ENCODE results near the gene VTCN1. TPM values are rescaled to one million over a fixed set of nuclear protein-coding genes. Genes with fewer than 3 reads are reported as not detected.

The VTCN1 gene
- total RNA-seq, 2 donors from 2014 or later, result not detected

- Mint-ChIP-seq H3K27me3 (peaks cover 22 to 41% of the 10 kb centered on the region in 2 donors), H3K9me3 (no peaks in the 10 kb centered on the region), H3K27ac (no peak overlapping the region), H3K4me1 (ENCODE audit: low read depth in 2 of 2) (no peaks in the 10 kb centered on the region), H3K36me3 (no peaks in the 10 kb centered on the region), H3K4me3 (no peak overlapping the region)
- ATAC-seq (no peak), DNase-seq (ENCODE audit: low spot score) (no peak)
These were observed 21.0 kb downstream of the VTCN1 start for GRCh38 chr1:117189726-117190125.

GRCh38 chr1:117188816-117189437, 21.8 kb downstream of the VTCN1 start:
- peaks cover 22 to 41% of the 10 kb centered on the region in 2 donors for H3K27me3 Mint-ChIP-seq
- no peak overlapping the region for H3K27ac Mint-ChIP-seq
- no peaks in the 10 kb centered on the region for H3K36me3 Mint-ChIP-seq
- no peak for ATAC-seq
- no peaks in the 10 kb centered on the region for H3K4me1 Mint-ChIP-seq (ENCODE audit: low read depth in 2 of 2)
- no peak for DNase-seq (ENCODE audit: low spot score)
- no peak overlapping the region for H3K4me3 Mint-ChIP-seq
- no peaks in the 10 kb centered on the region for H3K9me3 Mint-ChIP-seq

GRCh38 chr1:117188170-117188815, 22.4 kb downstream of the VTCN1 start:
- Mint-ChIP-seq H3K36me3 (no peaks in the 10 kb centered on the region), H3K4me3 (no peak overlapping the region), H3K27me3 (peaks cover 19 to 41% of the 10 kb centered on the region in 2 donors), H3K9me3 (no peaks in the 10 kb centered on the region), H3K27ac (no peak overlapping the region), H3K4me1 (ENCODE audit: low read depth in 2 of 2) (no peaks in the 10 kb centered on the region)
- DNase-seq (ENCODE audit: low spot score), result no peak
- no peak for ATAC-seq

DNA sequence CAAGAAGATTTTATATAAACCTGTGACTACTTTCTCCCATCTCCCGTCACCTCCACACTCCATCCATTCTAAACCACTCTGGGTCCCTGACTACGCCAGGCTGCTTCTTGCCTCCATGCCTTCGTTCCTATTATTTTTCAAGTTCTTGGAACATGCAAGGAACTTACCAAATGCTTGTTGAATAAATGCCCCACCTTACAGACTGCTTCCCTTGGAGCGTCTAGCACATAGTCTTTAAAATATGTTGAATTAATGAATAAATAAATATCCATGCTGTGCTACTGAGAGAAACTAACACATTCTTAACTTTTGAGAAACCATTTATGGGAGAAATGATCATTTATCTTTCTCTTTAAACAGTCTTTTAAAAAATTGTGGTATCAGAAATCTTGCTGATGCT, 27.6 kb downstream of the VTCN1 start:
- ATAC-seq (no peak), DNase-seq (ENCODE audit: low spot score) (no peak)
- Mint-ChIP-seq H3K27ac (no peak overlapping the region), H3K27me3 (peaks cover 7 to 12% of the 10 kb centered on the region in 2 donors), H3K4me3 (no peak overlapping the region), H3K9me3 (no peaks in the 10 kb centered on the region), H3K4me1 (ENCODE audit: low read depth in 2 of 2) (no peaks in the 10 kb centered on the region), H3K36me3 (no peaks in the 10 kb centered on the region)

GRCh38 chr1:117182319-117182718, 28.4 kb downstream of the VTCN1 start:
- DNase-seq (ENCODE audit: low spot score) (no peak), ATAC-seq (peak in 1 of 2 donors; percentile 41)
- Mint-ChIP-seq H3K27ac (no peak overlapping the region), H3K36me3 (no peaks in the 10 kb centered on the region), H3K4me1 (ENCODE audit: low read depth in 2 of 2) (no peaks in the 10 kb centered on the region), H3K9me3 (no peaks in the 10 kb centered on the region), H3K4me3 (no peak overlapping the region), H3K27me3 (peaks cover 5 to 7% of the 10 kb centered on the region in 2 donors)

- peaks cover 4 to 7% of the 10 kb centered on the region in 2 donors for H3K27me3 Mint-ChIP-seq
- no peaks in the 10 kb centered on the region for H3K4me1 Mint-ChIP-seq (ENCODE audit: low read depth in 2 of 2)
- H3K36me3 Mint-ChIP-seq, result no peaks in the 10 kb centered on the region
- H3K27ac Mint-ChIP-seq, result no peak overlapping the region
- ATAC-seq, result no peak
- H3K9me3 Mint-ChIP-seq, result no peaks in the 10 kb centered on the region
- DNase-seq (ENCODE audit: low spot score), result no peak
- no peak overlapping the region for H3K4me3 Mint-ChIP-seq
These were observed 29.1 kb downstream of the VTCN1 start for GRCh38 chr1:117181630-117182041.

- H3K4me3 Mint-ChIP-seq, result no peak overlapping the region
- ATAC-seq (no peak), DNase-seq (ENCODE audit: low spot score) (no peak)
- no peak overlapping the region for H3K27ac Mint-ChIP-seq
- H3K9me3 Mint-ChIP-seq, result no peaks in the 10 kb centered on the region
- no peaks in the 10 kb centered on the region for H3K4me1 Mint-ChIP-seq (ENCODE audit: low read depth in 2 of 2)
- H3K36me3 Mint-ChIP-seq, result no peaks in the 10 kb centered on the region
- H3K27me3 Mint-ChIP-seq, result no peaks in the 10 kb centered on the region
These were observed 30.4 kb downstream of the VTCN1 start for GRCh38 chr1:117180147-117180967.

GRCh38 chr1:117179471-117179870, 31.3 kb downstream of the VTCN1 start:
- Mint-ChIP-seq H3K4me3 (no peak overlapping the region), H3K27me3 (no peaks in the 10 kb centered on the region), H3K27ac (no peak overlapping the region), H3K36me3 (no peaks in the 10 kb centered on the region), H3K4me1 (ENCODE audit: low read depth in 2 of 2) (no peaks in the 10 kb centered on the region), H3K9me3 (no peaks in the 10 kb centered on the region)
- DNase-seq (ENCODE audit: low spot score) (no peak), ATAC-seq (no peak)

- ATAC-seq (no peak), DNase-seq (ENCODE audit: low spot score) (no peak)
- H3K27ac Mint-ChIP-seq, result no peak overlapping the region
- H3K9me3 Mint-ChIP-seq, result no peaks in the 10 kb centered on the region
- no peaks in the 10 kb centered on the region for H3K4me1 Mint-ChIP-seq (ENCODE audit: low read depth in 2 of 2)
- H3K27me3 Mint-ChIP-seq, result no peaks in the 10 kb centered on the region
- H3K4me3 Mint-ChIP-seq, result no peak overlapping the region
- H3K36me3 Mint-ChIP-seq, result no peaks in the 10 kb centered on the region
These were observed 32.0 kb downstream of the VTCN1 start for GRCh38 chr1:117178756-117179155.

GRCh38 chr1:117177376-117177775, 33.4 kb downstream of the VTCN1 start:
- H3K27ac Mint-ChIP-seq, result no peak overlapping the region
- no peaks in the 10 kb centered on the region for H3K9me3 Mint-ChIP-seq
- H3K4me3 Mint-ChIP-seq, result no peak overlapping the region
- ATAC-seq (no peak), DNase-seq (ENCODE audit: low spot score) (no peak)
- H3K4me1 Mint-ChIP-seq (ENCODE audit: low read depth in 2 of 2), result no peaks in the 10 kb centered on the region
- H3K27me3 Mint-ChIP-seq, result no peaks in the 10 kb centered on the region
- H3K36me3 Mint-ChIP-seq, result no peaks in the 10 kb centered on the region

GRCh38 chr1:117176579-117176978, 34.1 kb downstream of the VTCN1 start:
- H3K27ac Mint-ChIP-seq, result no peak overlapping the region
- ATAC-seq (no peak), DNase-seq (ENCODE audit: low spot score) (no peak)
- no peak overlapping the region for H3K4me3 Mint-ChIP-seq
- H3K4me1 Mint-ChIP-seq (ENCODE audit: low read depth in 2 of 2), result no peaks in the 10 kb centered on the region
- no peaks in the 10 kb centered on the region for H3K27me3 Mint-ChIP-seq
- H3K36me3 Mint-ChIP-seq, result no peaks in the 10 kb centered on the region
- H3K9me3 Mint-ChIP-seq, result no peaks in the 10 kb centered on the region

DNA sequence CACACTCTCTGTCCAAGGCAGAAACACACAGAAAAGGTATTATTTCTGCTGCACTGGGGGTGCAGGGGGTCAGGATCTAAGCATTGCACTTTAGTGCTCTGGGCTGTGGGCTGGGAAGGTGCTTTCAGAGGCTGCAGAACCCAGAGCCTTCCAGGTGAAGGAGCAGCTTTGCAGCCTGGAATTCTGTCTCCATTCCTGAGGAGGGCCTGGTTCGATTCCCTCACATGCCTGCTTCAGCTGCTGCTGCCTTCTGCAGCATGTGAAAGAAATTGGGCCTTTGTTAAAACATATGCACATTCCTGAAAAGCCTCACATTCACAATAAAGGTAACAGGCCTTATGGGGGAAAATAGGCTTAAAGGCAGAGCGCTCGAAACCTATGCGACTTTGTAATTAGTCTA, 35.9 kb downstream of the VTCN1 start:
- no peak for DNase-seq (ENCODE audit: low spot score)
- Mint-ChIP-seq H3K9me3 (no peaks in the 10 kb centered on the region), H3K27ac (no peak overlapping the region), H3K4me1 (ENCODE audit: low read depth in 2 of 2) (no peaks in the 10 kb centered on the region), H3K36me3 (no peaks in the 10 kb centered on the region), H3K27me3 (no peaks in the 10 kb centered on the region), H3K4me3 (no peak overlapping the region)
- no peak for ATAC-seq

- ATAC-seq (no peak), DNase-seq (ENCODE audit: low spot score) (no peak)
- Mint-ChIP-seq H3K4me1 (ENCODE audit: low read depth in 2 of 2) (no peaks in the 10 kb centered on the region), H3K9me3 (no peaks in the 10 kb centered on the region), H3K27me3 (peaks cover 0 to under 1% of the 10 kb centered on the region in 2 donors), H3K36me3 (no peaks in the 10 kb centered on the region), H3K4me3 (no peak overlapping the region), H3K27ac (no peak overlapping the region)
These were observed 37.0 kb downstream of the VTCN1 start for GRCh38 chr1:117173691-117174090.

- Mint-ChIP-seq H3K36me3 (no peaks in the 10 kb centered on the region), H3K27me3 (peaks cover 3 to 7% of the 10 kb centered on the region in 2 donors), H3K4me1 (ENCODE audit: low read depth in 2 of 2) (no peaks in the 10 kb centered on the region), H3K4me3 (no peak overlapping the region), H3K27ac (no peak overlapping the region), H3K9me3 (no peaks in the 10 kb centered on the region)
- ATAC-seq (no peak), DNase-seq (ENCODE audit: low spot score) (no peak)
These were observed 37.7 kb downstream of the VTCN1 start for GRCh38 chr1:117173006-117173405.

Data from natural killer cell treated with Interleukin-12 subunit alpha and Interleukin-12 subunit beta and Interleukin-15 and Interleukin-18, amount 100 ng/mL, for 72 hours (primary cell).